GM21786 (cell line): ENCODE data around the gene RBMS3.

Source experiments
- ATAC-seq: cut with Tn5 transposase; IDR thresholded peaks from one replicate; pipeline ENCODE4 v1.9.1; 2021; ENCODE audit not compliant: unreplicated experiment

The RBMS3 gene

GRCh38 chr3:29275309-29275708, 5.6 kb upstream of the RBMS3 start:
- ATAC-seq: no peak

GRCh38 chr3:29277249-29277648, 3.6 kb upstream of the RBMS3 start:
- no peak for ATAC-seq

GRCh38 chr3:29279286-29279685, 1.6 kb upstream of the RBMS3 start:
- ATAC-seq: no peak

GRCh38 chr3:29279806-29280205, 1.1 kb upstream of the RBMS3 start:
- ATAC-seq: no peak

GRCh38 chr3:29281094-29281343, 148 bp downstream of the RBMS3 start:
- no peak for ATAC-seq

- peak; percentile 52 for ATAC-seq
Measured at GRCh38 chr3:29281344-29282241, 722 bp downstream of the RBMS3 start.

GRCh38 chr3:29282427-29283230, 1.8 kb downstream of the RBMS3 start:
- no peak for ATAC-seq

- peak; percentile 19 for ATAC-seq
Measured at GRCh38 chr3:29283231-29284119, 2.6 kb downstream of the RBMS3 start.

GRCh38 chr3:29284497-29284896, 3.6 kb downstream of the RBMS3 start:
- ATAC-seq: no peak

GRCh38 chr3:29285471-29286071, 4.7 kb downstream of the RBMS3 start:
- no peak for ATAC-seq

GRCh38 chr3:29286478-29287240, 5.8 kb downstream of the RBMS3 start:
- ATAC-seq: no peak

- no peak for ATAC-seq
Measured at GRCh38 chr3:29290596-29290995, 9.7 kb downstream of the RBMS3 start.

GRCh38 chr3:29291260-29291981, 10.6 kb downstream of the RBMS3 start:
- ATAC-seq: no peak

GRCh38 chr3:29291982-29292363, 11.1 kb downstream of the RBMS3 start:
- ATAC-seq: no peak

- no peak for ATAC-seq
Measured at GRCh38 chr3:29293421-29293820, 12.6 kb downstream of the RBMS3 start.

GRCh38 chr3:29297998-29298397, 17.1 kb downstream of the RBMS3 start:
- ATAC-seq: no peak

- no peak for ATAC-seq
Measured at GRCh38 chr3:29301332-29302019, 20.6 kb downstream of the RBMS3 start.

- no peak for ATAC-seq
Measured at GRCh38 chr3:29302619-29303018, 21.7 kb downstream of the RBMS3 start.

GRCh38 chr3:29307295-29307694, 26.4 kb downstream of the RBMS3 start:
- no peak for ATAC-seq
